Endothelial cell of umbilical vein (primary cell): Measurements from ENCODE around the gene GFPT1. TPM values are rescaled to one million over a fixed set of nuclear protein-coding genes. Genes with fewer than 3 reads are reported as not detected.

Source experiments
- BruUV-seq: library from RNA; stranded (reverse); fragments of 400-500 nt; replicated peaks from 2 replicates; lab custom pipeline; 2021; lab: Mats Ljungman, UMichigan
- CTCF ChIA-PET: fragments of 300-600, 350-600 bp; sonication (Branson Sonifier 250); formaldehyde crosslinking; loops from one replicate; lab custom pipeline; 2021; ENCODE audit warnings: antibody characterized with exemption, inconsistent platforms; lab: Charles Lee
- POLR2A ChIA-PET: fragments of 300-600, 350-600 bp; sonication (Branson Sonifier 250); formaldehyde crosslinking; loops from one replicate; lab custom pipeline; 2021; ENCODE audit warnings: antibody characterized with exemption, inconsistent platforms; lab: Charles Lee
- DNase-seq: peaks from one replicate; pipeline ENCODE4 v3.0.0-alpha.2; 2011; ENCODE audit warnings: low read depth, low spot score
- FAIRE-seq: peaks from 2 replicates; lab custom pipeline; 2011; peaks lifted over from hg19 to GRCh38; lab: Jason Lieb, UNC
- H2AFZ ChIP-seq: 2 replicates; pipeline ENCODE4 v1.6.0; 2012; ENCODE audit warnings: low read depth, low read length, control low read depth, inconsistent platforms
- H3K27ac ChIP-seq: 2 replicates; pipeline ENCODE4 v1.5.1; 2011; ENCODE audit warnings: low read depth, mild to moderate bottlenecking, control low read depth, low read length, moderate library complexity; ENCODE audit not compliant: insufficient read depth
- H3K27me3 ChIP-seq, 2 experiments: 2 replicates each; pipeline versions ENCODE4 v1.6.0 to v1.6.1; 2011; ENCODE audit warnings: low read length in 2 of 2, mixed read lengths in 1 of 2; ENCODE audit not compliant: control insufficient read depth in 2 of 2, insufficient read depth in 2 of 2
- H3K36me3 ChIP-seq, 2 experiments: 2 replicates in 1 of 2; 3 replicates in 1 of 2; pipeline ENCODE4 v1.5.1; 2011; ENCODE audit warnings: low read length in 2 of 2, mild to moderate bottlenecking in 1 of 2, moderate library complexity in 1 of 2; ENCODE audit not compliant: control insufficient read depth in 2 of 2, insufficient read depth in 2 of 2; ENCODE audit errors: extremely low read depth in 1 of 2
- H3K4me1 ChIP-seq: 3 replicates; pipeline ENCODE4 v1.5.1; 2011; ENCODE audit warnings: mild to moderate bottlenecking, low read length; ENCODE audit not compliant: control insufficient read depth, insufficient read depth; ENCODE audit errors: extremely low read depth
- H3K4me2 ChIP-seq: 2 replicates; pipeline ENCODE4 v1.6.1; 2011; ENCODE audit warnings: low read length, control low read depth, mixed read lengths; ENCODE audit not compliant: insufficient read depth
- H3K4me3 ChIP-seq, 3 experiments: fragments of 200-600 bp in 1 of 3; sonication (generic), shearing (Covaris generic) in 1 of 3; replicated peaks in 1 of 3; 2 replicates each; pipeline ENCODE4 v1.5.1; 2011 to 2016; ENCODE audit warnings: control low read depth in 3 of 3, low read length in 3 of 3, mild to moderate bottlenecking in 2 of 3, inconsistent platforms in 1 of 3, low read depth in 1 of 3, moderate library complexity in 1 of 3; ENCODE audit not compliant: insufficient read depth in 1 of 3
- H3K79me2 ChIP-seq: 2 replicates; pipeline ENCODE4 v1.6.0; 2012; ENCODE audit warnings: low read length, inconsistent platforms; ENCODE audit not compliant: control insufficient read depth, insufficient read depth
- H3K9ac ChIP-seq: replicated peaks from 2 replicates; pipeline ENCODE3; 2011; ENCODE audit warnings: low read length, control low read depth; ENCODE audit not compliant: insufficient read depth; ENCODE audit errors: extremely low read depth
- H3K9me1 ChIP-seq: replicated peaks from 3 replicates; pipeline ENCODE4 v1.6.0; 2011; ENCODE audit warnings: mild to moderate bottlenecking, low read length; ENCODE audit not compliant: control insufficient read depth, insufficient read depth; ENCODE audit errors: extremely low read depth
- H3K9me3 ChIP-seq: replicated peaks from 2 replicates; pipeline ENCODE4 v1.5.1; 2012; ENCODE audit warnings: low read length, inconsistent platforms; ENCODE audit not compliant: control insufficient read depth, insufficient read depth
- H4K20me1 ChIP-seq: replicated peaks from 2 replicates; pipeline ENCODE3; 2011; ENCODE audit warnings: mild to moderate bottlenecking, low read length; ENCODE audit not compliant: control insufficient read depth, insufficient read depth; ENCODE audit errors: extremely low read depth
- EZH2 ChIP-seq: IDR thresholded peaks from 2 replicates; pipeline ENCODE4 v1.6.1; 2012; ENCODE audit warnings: borderline replicate concordance, low read depth, mild to moderate bottlenecking, moderate library complexity, low read length, inconsistent platforms; ENCODE audit not compliant: severe bottlenecking
- FOS ChIP-seq: IDR thresholded peaks from 2 replicates; pipeline ENCODE4 v1.6.1; 2011; ENCODE audit warnings: mild to moderate bottlenecking, low read length, moderate library complexity, borderline replicate concordance; ENCODE audit not compliant: insufficient read depth
- GATA2 ChIP-seq: IDR thresholded peaks from 2 replicates; pipeline ENCODE4 v1.7.0; 2011; ENCODE audit warnings: low read depth, mild to moderate bottlenecking, moderate library complexity, mixed read lengths, low read length; ENCODE audit not compliant: insufficient read length, insufficient read depth
- JUN ChIP-seq: IDR thresholded peaks from 2 replicates; pipeline ENCODE4 v1.6.1; 2011; ENCODE audit warnings: borderline replicate concordance, low read depth; ENCODE audit not compliant: insufficient read length, insufficient read depth
- MYC ChIP-seq: IDR thresholded peaks from one replicate; pipeline ENCODE4 v1.6.1; 2011; ENCODE audit warnings: mild to moderate bottlenecking, low read depth, low read length
- POLR2A ChIP-seq: IDR thresholded peaks from 2 replicates; pipeline ENCODE4 v1.6.1; 2012; ENCODE audit warnings: low read depth, mild to moderate bottlenecking, control low read depth, low read length
- POLR2AphosphoS5 ChIP-seq: IDR thresholded peaks from 2 replicates; pipeline ENCODE4 v1.6.1; 2012; ENCODE audit warnings: low read depth, mild to moderate bottlenecking, control low read depth, low read length, moderate library complexity; ENCODE audit not compliant: insufficient read depth
- dilution Hi-C: fragments of 300-500 bp; cut with MboI; formaldehyde crosslinking; loops from one replicate; pipeline ENCODE4 v1.15.0; 2019; ENCODE audit warnings: low sequenced_read_pairs; ENCODE audit not compliant: extremely low pct_ligation_motif_present
- intact Hi-C: fragments of 100-400 bp; cut with micrococcal nuclease; formaldehyde crosslinking; loops from one replicate; pipeline ENCODE4 v1.10.0; 2022
- polyA plus RNA-seq, 4 experiments: library from polyadenylated mRNA; depleted of rRNA in 3 of 4; stranded (reverse) in 3 of 4; unstranded in 1 of 4; fragments of >200 nt; gene quantifications; 2 replicates each; pipeline versions ENCODE4 v1.2.1 to v1.2.3, GENCODE V29; 2011 to 2012; ENCODE audit warnings: missing spikeins in 1 of 4
- total RNA-seq: library from RNA; stranded (reverse); gene quantifications from 2 replicates; pipeline ENCODE4 v1.2.3, GENCODE V29; 2021
- TF ChIP-seq, protein P1 (sequence below), 2 donors: IDR thresholded peaks; 1 replicate in 1 of 2; 2 replicates in 1 of 2; pipeline ENCODE4 v1.5.1; 2011; ENCODE audit warnings: low read length in 2 of 2, mild to moderate bottlenecking in 2 of 2, moderate library complexity in 2 of 2, control low read depth in 1 of 2, inconsistent platforms in 1 of 2, low read depth in 1 of 2; ENCODE audit not compliant: insufficient read depth in 1 of 2; ENCODE audit errors: extremely low read depth in 1 of 2
- TF ChIP-seq, protein P2 (sequence below): IDR thresholded peaks from 2 replicates; pipeline ENCODE4 v1.6.1; 2011; ENCODE audit not compliant: insufficient read depth, insufficient read length

The GFPT1 gene
- total and polyA plus RNA-seq, 2 donors (not counting 3 experiments of a cell fraction or from before 2014, with no cell fraction given): 8.8 to 38.7 TPM

DNA sequence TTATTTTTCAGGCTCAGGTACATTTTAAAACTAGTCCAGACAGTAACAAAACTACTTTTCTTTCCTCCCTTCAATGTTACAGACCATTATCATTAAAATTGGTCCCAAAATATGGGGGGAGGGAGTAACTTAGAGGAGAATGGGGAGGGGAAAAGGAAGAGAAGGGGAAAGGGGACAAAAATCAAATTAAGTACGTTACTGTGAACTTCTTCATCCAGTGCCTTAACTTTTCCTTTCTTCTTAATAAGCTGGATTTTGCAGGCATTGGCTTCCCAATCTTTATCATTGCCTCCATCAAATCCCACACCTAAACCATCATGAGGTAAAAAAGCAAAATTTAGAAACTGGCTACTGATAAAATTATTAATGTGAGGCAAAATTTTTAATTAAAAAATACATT lies 17.2 kb downstream of the GFPT1 start:
- Histone ChIP-seq H3K27ac (no peak overlapping the region), H4K20me1 (no peaks in the 10 kb centered on the region), H3K36me3 (peaks cover 22% of the 10 kb centered on the region in 2 experiments), H3K9me3 (no peaks in the 10 kb centered on the region), H3K79me2 (peaks cover 9% of the 10 kb centered on the region), H3K27me3 (no peaks in the 10 kb centered on the region), H3K4me3 (no peak overlapping the region), H3K9me1 (no peaks in the 10 kb centered on the region), H3K4me2 (no peak overlapping the region), H2AFZ (no peak overlapping the region), H3K9ac (no peak overlapping the region), H3K4me1 (no peaks in the 10 kb centered on the region)
- TF ChIP-seq JUN (no peak), POLR2A (no peak), MYC (no peak), GATA2 (no peak), EZH2 (no peak), POLR2AphosphoS5 (no peak), FOS (no peak)
- TF ChIP-seq, protein P1, sequence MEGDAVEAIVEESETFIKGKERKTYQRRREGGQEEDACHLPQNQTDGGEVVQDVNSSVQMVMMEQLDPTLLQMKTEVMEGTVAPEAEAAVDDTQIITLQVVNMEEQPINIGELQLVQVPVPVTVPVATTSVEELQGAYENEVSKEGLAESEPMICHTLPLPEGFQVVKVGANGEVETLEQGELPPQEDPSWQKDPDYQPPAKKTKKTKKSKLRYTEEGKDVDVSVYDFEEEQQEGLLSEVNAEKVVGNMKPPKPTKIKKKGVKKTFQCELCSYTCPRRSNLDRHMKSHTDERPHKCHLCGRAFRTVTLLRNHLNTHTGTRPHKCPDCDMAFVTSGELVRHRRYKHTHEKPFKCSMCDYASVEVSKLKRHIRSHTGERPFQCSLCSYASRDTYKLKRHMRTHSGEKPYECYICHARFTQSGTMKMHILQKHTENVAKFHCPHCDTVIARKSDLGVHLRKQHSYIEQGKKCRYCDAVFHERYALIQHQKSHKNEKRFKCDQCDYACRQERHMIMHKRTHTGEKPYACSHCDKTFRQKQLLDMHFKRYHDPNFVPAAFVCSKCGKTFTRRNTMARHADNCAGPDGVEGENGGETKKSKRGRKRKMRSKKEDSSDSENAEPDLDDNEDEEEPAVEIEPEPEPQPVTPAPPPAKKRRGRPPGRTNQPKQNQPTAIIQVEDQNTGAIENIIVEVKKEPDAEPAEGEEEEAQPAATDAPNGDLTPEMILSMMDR (IDR thresholded peaks at IDR 0.05; ENCODE audit: extremely low read depth in 1 of 2, insufficient read depth in 1 of 2, low read depth in 1 of 2, low read length in 2 of 2): no peak
- TF ChIP-seq, protein P2, sequence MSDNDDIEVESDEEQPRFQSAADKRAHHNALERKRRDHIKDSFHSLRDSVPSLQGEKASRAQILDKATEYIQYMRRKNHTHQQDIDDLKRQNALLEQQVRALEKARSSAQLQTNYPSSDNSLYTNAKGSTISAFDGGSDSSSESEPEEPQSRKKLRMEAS: no peak
- ChIA-PET CTCF (interaction anchor here (1.2 to 1.3 kb wide), 2 partner anchors 8 to 12 kb away, joined by 4 read pairs; no protein-coding TSS in a partner anchor), POLR2A (no interaction called here)
- intact Hi-C loops: loop anchor here (10.0 kb wide), 1 partner anchor 145 kb away; no protein-coding TSS in a partner anchor
- no TSS peak for BruUV-seq
- FAIRE-seq: no peak
- DNase-seq: no peak
- dilution Hi-C loops: no loop called here
